Suprapubic skin (tissue), 4 donors: ENCODE results near the gene RIIAD1.

Source experiments
- EP300 ChIP-seq: sonication (generic); formaldehyde crosslinking; IDR thresholded peaks from one replicate; pipeline ENCODE4 v1.6.1; 2017; ENCODE audit warnings: antibody characterized with exemption
- POLR2A ChIP-seq, 2 donors: fragments of 450-650 bp; IDR thresholded peaks; one replicate each; pipeline ENCODE4 v1.6.1; 2017; ENCODE audit warnings: antibody characterized with exemption in 2 of 2, mild to moderate bottlenecking in 2 of 2, moderate library complexity in 2 of 2
- POLR2AphosphoS5 ChIP-seq, 3 donors: sonication (generic); formaldehyde crosslinking; IDR thresholded peaks; one replicate each; pipeline ENCODE4 v1.6.1; 2017; ENCODE audit warnings: antibody characterized with exemption in 3 of 3
- TF ChIP-seq, protein P1 (sequence below), 2 donors: fragments of 200-600 bp in 1 of 2; fragments of 450-650 bp in 1 of 2; sonication (generic) in 1 of 2; IDR thresholded peaks; one replicate each; pipeline ENCODE4 v1.5.1; 2016 to 2019; ENCODE audit warnings: antibody characterized with exemption in 2 of 2, mild to moderate bottlenecking in 1 of 2, moderate library complexity in 1 of 2

DNA sequence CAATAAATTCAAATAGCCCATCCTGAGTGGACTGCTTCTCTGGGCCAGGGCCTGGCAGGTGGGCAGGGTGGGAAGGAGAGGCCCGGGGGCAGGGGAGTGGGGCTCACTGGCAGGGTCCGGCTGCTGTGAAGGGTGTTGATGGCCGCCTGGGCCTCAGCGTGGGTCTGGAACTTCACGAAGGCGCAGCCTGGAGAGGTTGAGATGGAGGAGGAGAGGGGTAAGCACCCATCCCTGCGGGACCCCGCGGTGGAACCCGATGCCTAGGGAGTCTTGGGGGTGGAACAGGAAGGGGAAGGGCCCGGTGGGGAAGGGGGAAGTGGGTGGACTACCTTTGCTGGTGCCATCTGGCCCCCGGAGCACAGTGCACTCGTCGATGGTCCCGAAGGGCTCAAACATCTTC lies 12.4 kb upstream of the RIIAD1 start:
- TF ChIP-seq, protein P1, sequence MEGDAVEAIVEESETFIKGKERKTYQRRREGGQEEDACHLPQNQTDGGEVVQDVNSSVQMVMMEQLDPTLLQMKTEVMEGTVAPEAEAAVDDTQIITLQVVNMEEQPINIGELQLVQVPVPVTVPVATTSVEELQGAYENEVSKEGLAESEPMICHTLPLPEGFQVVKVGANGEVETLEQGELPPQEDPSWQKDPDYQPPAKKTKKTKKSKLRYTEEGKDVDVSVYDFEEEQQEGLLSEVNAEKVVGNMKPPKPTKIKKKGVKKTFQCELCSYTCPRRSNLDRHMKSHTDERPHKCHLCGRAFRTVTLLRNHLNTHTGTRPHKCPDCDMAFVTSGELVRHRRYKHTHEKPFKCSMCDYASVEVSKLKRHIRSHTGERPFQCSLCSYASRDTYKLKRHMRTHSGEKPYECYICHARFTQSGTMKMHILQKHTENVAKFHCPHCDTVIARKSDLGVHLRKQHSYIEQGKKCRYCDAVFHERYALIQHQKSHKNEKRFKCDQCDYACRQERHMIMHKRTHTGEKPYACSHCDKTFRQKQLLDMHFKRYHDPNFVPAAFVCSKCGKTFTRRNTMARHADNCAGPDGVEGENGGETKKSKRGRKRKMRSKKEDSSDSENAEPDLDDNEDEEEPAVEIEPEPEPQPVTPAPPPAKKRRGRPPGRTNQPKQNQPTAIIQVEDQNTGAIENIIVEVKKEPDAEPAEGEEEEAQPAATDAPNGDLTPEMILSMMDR (IDR thresholded peaks at IDR 0.05): no peak
- TF ChIP-seq POLR2A (IDR thresholded peaks at IDR 0.05) (no peak), EP300 (no peak), POLR2AphosphoS5 (IDR thresholded peaks at IDR 0.05) (no peak)
